Uterus (tissue), 4 donors: ENCODE measurements around the gene GPD2. TPM values are rescaled to one million over a fixed set of nuclear protein-coding genes. Genes with fewer than 3 reads are reported as not detected.

Source experiments
- DNase-seq, 2 donors: peaks; one replicate each; pipeline ENCODE4 v3.0.0-alpha.2; 2019 to 2020
- H3K27ac ChIP-seq, 2 donors: fragments of 200-600 bp; sonication (generic); 1 replicate in 1 of 2; 2 replicates in 1 of 2; pipeline ENCODE4 v1.5.1; 2016 to 2018
- H3K27me3 ChIP-seq, 2 donors: fragments of 200-600 bp; sonication (generic); one replicate each; pipeline ENCODE4 v1.5.1; 2018 to 2019; ENCODE audit warnings: control low read depth in 1 of 2
- H3K36me3 ChIP-seq, 2 donors: fragments of 200-600 bp; sonication (generic); one replicate each; pipeline ENCODE4 v1.5.1; 2019; ENCODE audit warnings: control low read depth in 1 of 2
- H3K4me1 ChIP-seq, 2 donors: fragments of 200-600 bp; sonication (generic); one replicate each; pipeline ENCODE4 v1.5.1; 2018 to 2019; ENCODE audit warnings: control low read depth in 1 of 2
- H3K4me3 ChIP-seq, 2 donors: fragments of 200-600 bp; sonication (generic); 1 replicate in 1 of 2; 2 replicates in 1 of 2; pipeline ENCODE4 v1.5.1; 2018 to 2019; ENCODE audit warnings: mild to moderate bottlenecking in 1 of 2
- H3K9me3 ChIP-seq, 2 donors: fragments of 200-600 bp; sonication (generic); one replicate each; pipeline ENCODE4 v1.5.1; 2019; ENCODE audit warnings: control low read depth in 1 of 2
- POLR2A ChIP-seq, 2 donors: fragments of 450-650 bp; IDR thresholded peaks; one replicate each; pipeline ENCODE4 v1.6.1; 2016; ENCODE audit warnings: antibody characterized with exemption in 2 of 2, mild to moderate bottlenecking in 1 of 2, moderate library complexity in 1 of 2
- intact Hi-C: fragments of 100-400 bp; cut with DNase I; formaldehyde crosslinking; loops from one replicate; pipeline ENCODE4 v1.15.1; 2023; ENCODE audit warnings: low total_unique reads
- total RNA-seq, 4 donors: library from RNA; depleted of rRNA in 3 of 4; stranded (reverse); fragments of >200 nt in 3 of 4; gene quantifications; one replicate each; pipeline versions ENCODE4 v1.1.0 to v1.2.4, GENCODE V29; 2014 to 2023
- TF ChIP-seq, protein P1 (sequence below), 4 experiments: fragments of 200-600 bp in 2 of 4; fragments of 450-650 bp in 2 of 4; sonication (generic) in 2 of 4; IDR thresholded peaks; one replicate each; pipeline ENCODE4 v1.5.1; 2016 to 2019; ENCODE audit warnings: antibody characterized with exemption in 4 of 4, mild to moderate bottlenecking in 2 of 4, moderate library complexity in 1 of 4
- donor health status: DM: yes; HTN: yes; CAD: no.

GPD2 gene
- total RNA-seq, 4 donors from 2014 or later = 2.0 to 41.6 (median 32.1) TPM

DNA sequence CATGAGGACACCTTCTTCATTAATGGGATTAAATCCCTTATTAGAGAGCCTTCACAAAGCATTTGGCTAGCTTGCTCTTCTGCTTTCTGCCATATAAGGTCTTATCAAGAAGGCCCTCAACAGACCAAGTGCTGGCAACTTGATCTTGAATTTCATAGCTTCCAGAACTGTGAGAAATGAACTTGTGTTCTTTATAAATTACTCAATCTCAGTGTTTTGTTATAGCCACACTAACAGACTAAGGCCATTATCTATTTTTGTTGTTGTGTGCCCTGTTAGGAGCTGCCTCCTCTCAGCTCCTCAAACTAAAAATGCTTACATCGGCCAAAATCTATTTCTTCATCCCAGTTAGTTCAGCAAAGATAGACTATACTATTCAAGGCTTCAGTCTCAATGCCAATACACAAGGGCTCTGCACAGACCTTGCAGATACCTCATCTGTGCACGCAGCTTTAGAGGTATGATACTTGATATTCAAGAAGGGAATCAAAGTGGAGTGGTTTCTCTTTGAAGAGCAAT, 182.9 kb downstream of the GPD2 start:
- no peaks in the 10 kb centered on the region for H3K36me3 ChIP-seq
- intact Hi-C loops = no loop called here
- DNase-seq = no peak
- TF ChIP-seq, protein P1, sequence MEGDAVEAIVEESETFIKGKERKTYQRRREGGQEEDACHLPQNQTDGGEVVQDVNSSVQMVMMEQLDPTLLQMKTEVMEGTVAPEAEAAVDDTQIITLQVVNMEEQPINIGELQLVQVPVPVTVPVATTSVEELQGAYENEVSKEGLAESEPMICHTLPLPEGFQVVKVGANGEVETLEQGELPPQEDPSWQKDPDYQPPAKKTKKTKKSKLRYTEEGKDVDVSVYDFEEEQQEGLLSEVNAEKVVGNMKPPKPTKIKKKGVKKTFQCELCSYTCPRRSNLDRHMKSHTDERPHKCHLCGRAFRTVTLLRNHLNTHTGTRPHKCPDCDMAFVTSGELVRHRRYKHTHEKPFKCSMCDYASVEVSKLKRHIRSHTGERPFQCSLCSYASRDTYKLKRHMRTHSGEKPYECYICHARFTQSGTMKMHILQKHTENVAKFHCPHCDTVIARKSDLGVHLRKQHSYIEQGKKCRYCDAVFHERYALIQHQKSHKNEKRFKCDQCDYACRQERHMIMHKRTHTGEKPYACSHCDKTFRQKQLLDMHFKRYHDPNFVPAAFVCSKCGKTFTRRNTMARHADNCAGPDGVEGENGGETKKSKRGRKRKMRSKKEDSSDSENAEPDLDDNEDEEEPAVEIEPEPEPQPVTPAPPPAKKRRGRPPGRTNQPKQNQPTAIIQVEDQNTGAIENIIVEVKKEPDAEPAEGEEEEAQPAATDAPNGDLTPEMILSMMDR (IDR thresholded peaks at IDR 0.05) = no peak
- TF ChIP-seq POLR2A (IDR thresholded peaks at IDR 0.05) = no peak
- no peak overlapping the region for H3K4me3 ChIP-seq
- no peak overlapping the region for H3K27ac ChIP-seq
- no peaks in the 10 kb centered on the region for H3K9me3 ChIP-seq
- no peaks in the 10 kb centered on the region for H3K4me1 ChIP-seq
- no peaks in the 10 kb centered on the region for H3K27me3 ChIP-seq

DNA sequence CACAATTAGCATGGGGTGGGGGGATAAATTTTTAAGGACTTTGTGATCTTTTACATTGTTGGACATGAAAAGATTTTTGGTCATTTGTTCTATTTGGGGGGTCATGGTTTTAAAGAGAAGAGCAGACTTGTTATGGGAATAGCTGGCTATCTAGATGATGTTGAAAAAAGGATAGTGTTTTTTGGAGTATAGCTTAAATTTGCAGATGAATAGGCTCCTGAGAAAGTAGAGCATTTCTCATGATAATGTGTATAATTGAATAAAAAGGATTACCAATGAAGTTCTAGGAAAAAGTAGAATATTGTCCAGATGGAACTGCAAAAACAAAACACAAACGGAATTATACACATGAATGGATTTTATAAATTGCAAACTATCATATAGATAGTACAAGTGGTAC, 186.3 kb downstream of the GPD2 start:
- DNase-seq = no peak
- H3K4me3 ChIP-seq = no peak overlapping the region
- no peak overlapping the region for H3K27ac ChIP-seq
- no peak for TF ChIP-seq POLR2A (IDR thresholded peaks at IDR 0.05)
- TF ChIP-seq, protein P1 (IDR thresholded peaks at IDR 0.05) = no peak
- intact Hi-C loops = no loop called here
- no peaks in the 10 kb centered on the region for H3K27me3 ChIP-seq
- no peaks in the 10 kb centered on the region for H3K36me3 ChIP-seq
- peaks cover 0 to 4% of the 10 kb centered on the region in 2 donors for H3K9me3 ChIP-seq
- H3K4me1 ChIP-seq = no peaks in the 10 kb centered on the region

DNA sequence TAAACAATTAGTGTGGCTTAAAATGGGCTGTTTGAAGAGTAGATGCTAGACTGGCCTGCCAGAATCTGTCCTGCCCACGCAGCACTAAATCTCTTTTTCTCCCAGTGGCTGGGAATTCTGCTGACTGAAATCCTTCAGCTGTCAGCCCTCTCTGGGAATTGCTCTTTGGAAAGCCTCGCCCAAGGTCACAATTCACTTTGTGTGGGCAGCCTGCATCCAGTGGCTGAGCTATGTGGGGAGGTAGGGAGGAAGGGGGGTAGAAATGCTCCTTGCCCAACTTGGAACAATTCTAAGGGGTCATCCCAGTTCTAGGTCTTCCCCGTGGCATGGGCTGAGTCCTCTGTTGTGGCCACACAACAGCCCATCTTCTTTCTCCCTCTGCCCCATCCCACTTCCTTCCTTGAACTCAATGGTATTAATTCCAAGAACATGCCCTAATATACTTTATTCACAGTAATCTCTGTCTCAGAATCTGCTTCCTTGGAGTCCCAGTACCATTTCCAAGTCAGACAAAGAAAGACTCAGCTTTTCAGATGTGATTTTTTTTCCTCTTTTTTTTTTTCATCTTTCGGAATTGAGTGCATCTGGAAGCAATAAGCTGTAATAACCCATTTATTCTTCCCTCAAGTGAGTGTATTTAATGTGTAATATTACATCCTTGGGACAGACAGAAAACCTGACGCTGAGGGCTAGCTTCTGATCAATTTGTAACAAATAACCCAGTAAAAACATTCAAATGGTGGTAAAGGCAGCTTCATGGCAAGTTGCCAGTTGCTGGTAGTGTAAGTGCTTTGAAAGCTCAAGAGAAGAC, 189.4 kb downstream of the GPD2 start:
- intact Hi-C loops = no loop called here
- Histone ChIP-seq H3K4me3 (no peak overlapping the region), H3K27me3 (no peaks in the 10 kb centered on the region), H3K9me3 (peaks cover 0 to 4% of the 10 kb centered on the region in 2 donors), H3K27ac (no peak overlapping the region), H3K4me1 (no peaks in the 10 kb centered on the region), H3K36me3 (no peaks in the 10 kb centered on the region)
- no peak for DNase-seq
- TF ChIP-seq, protein P1 (IDR thresholded peaks at IDR 0.05) = no peak
- TF ChIP-seq POLR2A (IDR thresholded peaks at IDR 0.05) = no peak

DNA sequence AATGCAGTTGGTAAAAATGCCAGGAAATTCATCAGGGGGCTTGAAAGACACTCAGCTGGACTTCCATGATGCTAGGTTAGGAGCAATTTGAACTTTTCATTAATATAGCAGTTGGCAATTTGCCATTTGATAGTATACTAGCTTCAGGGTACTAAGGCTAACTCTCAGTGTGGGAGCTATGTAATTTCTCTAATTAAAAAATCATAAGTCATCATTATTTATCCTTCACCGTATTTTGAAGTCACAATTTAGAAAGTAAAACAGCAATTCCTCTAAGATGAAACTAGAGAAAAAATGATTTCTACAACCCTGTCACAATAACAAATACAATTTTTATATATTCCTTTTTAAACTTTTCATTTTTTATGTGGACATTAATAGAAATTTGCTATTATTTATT, 190.8 kb downstream of the GPD2 start:
- no peaks in the 10 kb centered on the region for H3K36me3 ChIP-seq
- TF ChIP-seq, protein P1 (IDR thresholded peaks at IDR 0.05) = no peak
- TF ChIP-seq POLR2A (IDR thresholded peaks at IDR 0.05) = no peak
- H3K4me3 ChIP-seq = no peak overlapping the region
- no peak overlapping the region for H3K27ac ChIP-seq
- intact Hi-C loops = no loop called here
- no peaks in the 10 kb centered on the region for H3K27me3 ChIP-seq
- no peaks in the 10 kb centered on the region for H3K4me1 ChIP-seq
- DNase-seq = no peak
- H3K9me3 ChIP-seq = peaks cover 0 to 4% of the 10 kb centered on the region in 2 donors

DNA sequence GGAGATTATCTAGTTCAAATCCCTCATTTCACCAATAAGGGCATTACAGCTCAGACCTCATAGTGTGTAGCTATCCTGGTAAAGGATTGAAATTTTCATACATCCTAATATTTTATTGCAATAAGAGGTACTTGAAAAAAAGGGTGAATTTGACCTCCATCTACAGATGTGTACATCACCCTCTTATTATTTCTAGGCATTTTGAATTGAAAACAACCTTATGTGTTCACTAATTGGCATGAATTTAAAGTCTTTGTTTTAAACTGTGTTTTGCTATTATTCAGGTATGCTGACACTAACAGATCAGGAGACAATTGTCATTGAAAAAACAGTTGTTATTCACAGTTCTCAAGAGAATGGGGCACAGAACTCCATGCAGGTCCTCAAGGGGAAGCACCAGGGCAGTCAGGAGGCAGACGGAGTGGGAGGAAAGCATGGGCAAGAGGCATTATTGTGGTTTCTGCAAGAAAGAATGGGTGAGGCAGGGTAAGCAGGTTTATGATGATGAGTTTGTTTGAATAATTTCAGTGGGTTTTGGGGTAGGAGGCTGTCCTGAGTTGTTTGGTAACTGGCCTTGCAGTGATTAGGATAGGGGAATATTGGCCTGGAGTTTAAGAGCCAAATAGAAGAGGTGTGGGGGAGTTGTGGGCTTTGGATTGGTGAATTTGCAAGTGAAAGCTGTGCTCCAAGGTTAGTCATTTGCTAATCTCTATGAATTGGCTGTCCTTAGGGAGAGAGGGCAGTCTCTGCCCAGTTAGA, 194.6 kb downstream of the GPD2 start:
- Histone ChIP-seq H3K27me3 (no peaks in the 10 kb centered on the region), H3K4me3 (no peak overlapping the region), H3K36me3 (no peaks in the 10 kb centered on the region), H3K4me1 (no peaks in the 10 kb centered on the region), H3K9me3 (no peaks in the 10 kb centered on the region), H3K27ac (no peak overlapping the region)
- no peak for TF ChIP-seq POLR2A (IDR thresholded peaks at IDR 0.05)
- TF ChIP-seq, protein P1 (IDR thresholded peaks at IDR 0.05) = no peak
- DNase-seq = no peak
- intact Hi-C loops = no loop called here
